Kidney (tissue), 14 donors: ENCODE results near the gene RPS10. TPM values are rescaled to one million over a fixed set of nuclear protein-coding genes. Genes with fewer than 3 reads are reported as not detected.

Source experiments
- DNase-seq, 5 donors: peaks; one replicate each; pipeline ENCODE4 v3.0.0-alpha.2; 2013 to 2020
- FAIRE-seq: peaks from 2 replicates; lab custom pipeline; 2012; peaks lifted over from hg19 to GRCh38; lab: Jason Lieb, UNC
- H3K27ac ChIP-seq, 2 donors: one replicate each; pipeline ENCODE4 v1.7.0; 2013; ENCODE audit warnings: low read depth in 2 of 2, low read length in 2 of 2, inconsistent platforms in 1 of 2
- H3K27me3 ChIP-seq: one replicate; pipeline ENCODE4 v1.7.1; 2013; ENCODE audit warnings: low read length, inconsistent platforms; ENCODE audit not compliant: control insufficient read depth, insufficient read depth
- H3K36me3 ChIP-seq, 3 donors: one replicate each; pipeline versions ENCODE4 v1.7.0 to v1.7.1; 2013; ENCODE audit warnings: low read length in 3 of 3, control low read depth in 1 of 3, inconsistent platforms in 1 of 3; ENCODE audit not compliant: insufficient read depth in 3 of 3, control insufficient read depth in 2 of 3
- H3K4me1 ChIP-seq, 3 donors: one replicate each; pipeline versions ENCODE4 v1.7.0 to v1.7.1; 2013; ENCODE audit warnings: low read length in 3 of 3, inconsistent platforms in 1 of 3, low read depth in 1 of 3; ENCODE audit not compliant: control insufficient read depth in 2 of 3, insufficient read depth in 2 of 3
- H3K4me3 ChIP-seq, 3 donors: one replicate each; pipeline versions ENCODE4 v1.7.0 to v1.8.1; 2013; ENCODE audit warnings: low read length in 3 of 3, control low read depth in 1 of 3, inconsistent platforms in 1 of 3
- H3K9ac ChIP-seq, 3 donors: one replicate each; pipeline versions ENCODE4 v1.7.0 to v1.7.1; 2013; ENCODE audit warnings: low read length in 3 of 3, control low read depth in 1 of 3, inconsistent platforms in 1 of 3
- H3K9me3 ChIP-seq, 3 donors: one replicate each; pipeline versions ENCODE4 v1.7.0 to v1.7.1; 2013; ENCODE audit warnings: low read length in 3 of 3, control low read depth in 1 of 3, inconsistent platforms in 1 of 3; ENCODE audit not compliant: control insufficient read depth in 2 of 3, insufficient read depth in 1 of 3
- CTCF ChIP-seq: IDR thresholded peaks from 3 replicates; pipeline ENCODE4 v1.5.1; 2012; ENCODE audit warnings: mild to moderate bottlenecking, moderate library complexity, borderline replicate concordance; ENCODE audit not compliant: insufficient read depth; ENCODE audit errors: extremely low read depth
- intact Hi-C: fragments of 100-400 bp; cut with DNase I; formaldehyde crosslinking; loops from one replicate; pipeline ENCODE4 v1.11.1; 2022
- polyA plus RNA-seq: library from polyadenylated mRNA; stranded (reverse); fragments of 350-450 nt; fragmentation: Illumina TruSeq; extraction: RNeasy Lipid Tissue Mini Kit (QIAGEN cat#74804); gene quantifications from one replicate; pipeline ENCODE4 v1.2.3, GENCODE V29; 2014; ENCODE audit warnings: low read depth, low replicate concordance; ENCODE audit not compliant: insufficient read depth
- total RNA-seq: library from RNA; stranded (reverse); fragmentation: NEBNext Ultra II Directional; extraction: Animal tissue kit (Norgen Biotek cat#: 25700); gene quantifications from one replicate; pipeline ENCODE4 v1.2.1, GENCODE V29; 2021
- donor health status: control.
- donor health status: control.
- donor health status: control.
- donor health status: control.
- donor health status: control.
- donor health status: DM: yes; HTN: yes; CAD: no.
- donor health status: Normal renal cell carcinoma (clear cell type).

RPS10 gene
- total and polyA plus RNA-seq, 2 donors from 2014 or later = 1,138 to 2,105 TPM

DNA sequence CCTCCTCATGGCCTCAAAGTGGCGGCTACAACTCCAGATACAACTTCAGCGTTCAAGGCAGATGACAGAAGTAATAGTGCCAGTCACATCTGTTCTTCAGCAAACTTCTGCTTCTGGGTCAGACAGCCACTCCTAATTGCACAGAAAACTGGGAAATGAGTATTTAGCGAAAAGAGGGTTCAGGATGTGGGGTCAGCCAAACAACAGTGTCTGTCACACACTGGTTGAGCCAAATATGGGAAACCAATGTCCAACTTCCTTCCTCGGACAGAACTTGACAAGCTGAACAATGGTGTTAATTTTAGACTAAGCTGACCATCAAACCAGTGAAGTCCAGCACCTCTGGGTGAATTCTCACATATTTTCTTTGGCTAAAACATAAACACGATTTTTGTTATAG, 55.5 kb downstream of the RPS10 start:
- H3K9ac ChIP-seq = no peak overlapping the region
- DNase-seq (peak in 1 of 5 donors; percentile 43), FAIRE-seq (no peak)
- no peaks in the 10 kb centered on the region for H3K27me3 ChIP-seq
- no peak for TF ChIP-seq CTCF
- no peaks in the 10 kb centered on the region for H3K36me3 ChIP-seq
- no peaks in the 10 kb centered on the region for H3K9me3 ChIP-seq
- peaks cover 0 to 4% (median 0%) of the 10 kb centered on the region in 3 donors for H3K4me1 ChIP-seq
- intact Hi-C loops = no loop called here
- H3K4me3 ChIP-seq = no peak overlapping the region
- peak overlapping the region in 1 of 2 donors; percentile 15 for H3K27ac ChIP-seq

GRCh38 chr6:34369385-34369784, 56.5 kb downstream of the RPS10 start:
- no peaks in the 10 kb centered on the region for H3K27me3 ChIP-seq
- intact Hi-C loops = no loop called here
- H3K4me3 ChIP-seq = no peak overlapping the region
- FAIRE-seq = no peak
- peaks cover 0 to 4% (median 0%) of the 10 kb centered on the region in 3 donors for H3K4me1 ChIP-seq
- no peak for DNase-seq
- no peak overlapping the region for H3K27ac ChIP-seq
- no peaks in the 10 kb centered on the region for H3K9me3 ChIP-seq
- H3K36me3 ChIP-seq = no peaks in the 10 kb centered on the region
- TF ChIP-seq CTCF = no peak
- H3K9ac ChIP-seq = no peak overlapping the region

Other genes with a start within 250 kb of the RPS10 start
- 46.5 TPM for gene HMGA1, start 189.2 kb downstream of the RPS10 start, total RNA-seq
- gene HMGA1, start 189.2 kb downstream of the RPS10 start, polyA plus RNA-seq = 27.1 TPM
- gene SMIM29, start 177.1 kb downstream of the RPS10 start, total RNA-seq = 22.6 TPM
- gene SMIM29, start 177.1 kb downstream of the RPS10 start, polyA plus RNA-seq = 53.5 TPM
- gene NUDT3, start 33.4 kb downstream of the RPS10 start, total RNA-seq = 53.8 TPM
- 17.7 TPM for gene NUDT3, start 33.4 kb downstream of the RPS10 start, polyA plus RNA-seq
- 1.7 TPM for gene PACSIN1, start 40.0 kb upstream of the RPS10 start, total RNA-seq
- gene PACSIN1, start 40.0 kb upstream of the RPS10 start, polyA plus RNA-seq = 4.1 TPM
- gene SPDEF, start 130.3 kb upstream of the RPS10 start, total RNA-seq = 0.19 TPM
- not detected for gene SPDEF, start 130.3 kb upstream of the RPS10 start, polyA plus RNA-seq